KOPT-K1 (cell line): ENCODE data around the gene SET.
A peak's percentile ranks its signal among the peaks of the same experiment; 100 is the strongest.

Experiments used
- H3K27ac ChIP-seq: fragments of 200-600 bp; sonication (generic); 2 replicates; pipeline ENCODE4 v1.5.1; 2016; ENCODE audit warnings: antibody characterized with exemption, mild to moderate bottlenecking, low read depth, low read length; ENCODE audit not compliant: poor library complexity, severe bottlenecking
- H3K36me3 ChIP-seq: fragments of 200-600 bp; sonication (generic); 2 replicates; pipeline ENCODE4 v1.5.1; 2017; ENCODE audit warnings: antibody characterized with exemption, mild to moderate bottlenecking, low read length, moderate library complexity; ENCODE audit not compliant: insufficient read depth
- H3K9me3 ChIP-seq: fragments of 200-600 bp; sonication (generic); 2 replicates; pipeline ENCODE4 v1.5.1; 2017; ENCODE audit warnings: antibody characterized with exemption, low read length, mild to moderate bottlenecking; ENCODE audit not compliant: insufficient read depth, poor library complexity, severe bottlenecking

The SET gene

DNA sequence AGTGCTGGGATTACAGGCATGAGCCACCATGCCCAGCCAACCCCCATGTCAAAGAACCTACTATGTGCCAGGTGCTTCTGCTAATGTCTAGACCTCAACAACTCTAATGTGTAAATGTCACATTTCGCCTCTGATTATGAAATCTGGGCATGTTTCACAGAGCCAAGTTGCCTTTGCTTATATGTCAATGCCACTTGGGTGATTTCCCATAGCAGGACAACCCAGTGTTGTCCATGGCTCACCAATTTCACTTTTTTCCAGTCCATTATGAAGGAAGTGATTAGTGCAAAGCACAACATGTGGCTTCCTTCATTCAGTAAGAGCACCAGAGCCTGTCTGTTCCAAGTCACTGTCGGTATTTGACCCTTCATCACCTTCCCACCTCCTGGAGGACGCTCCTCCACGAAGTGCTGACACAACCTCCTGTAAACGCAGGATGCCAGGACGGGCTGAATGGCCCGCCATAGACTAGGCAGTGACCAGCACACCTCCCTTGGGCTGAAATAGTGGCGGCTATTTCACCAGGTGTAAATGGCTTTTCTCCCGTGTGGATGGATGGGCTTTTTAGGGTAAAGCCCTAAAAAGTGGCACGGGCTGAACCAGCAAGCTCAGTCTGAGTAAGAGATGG lies 12.3 kb downstream of the SET start:
- Histone ChIP-seq H3K36me3 (peaks cover 16% of the 10 kb centered on the region), H3K9me3 (no peaks in the 10 kb centered on the region), H3K27ac (no peak overlapping the region)

DNA sequence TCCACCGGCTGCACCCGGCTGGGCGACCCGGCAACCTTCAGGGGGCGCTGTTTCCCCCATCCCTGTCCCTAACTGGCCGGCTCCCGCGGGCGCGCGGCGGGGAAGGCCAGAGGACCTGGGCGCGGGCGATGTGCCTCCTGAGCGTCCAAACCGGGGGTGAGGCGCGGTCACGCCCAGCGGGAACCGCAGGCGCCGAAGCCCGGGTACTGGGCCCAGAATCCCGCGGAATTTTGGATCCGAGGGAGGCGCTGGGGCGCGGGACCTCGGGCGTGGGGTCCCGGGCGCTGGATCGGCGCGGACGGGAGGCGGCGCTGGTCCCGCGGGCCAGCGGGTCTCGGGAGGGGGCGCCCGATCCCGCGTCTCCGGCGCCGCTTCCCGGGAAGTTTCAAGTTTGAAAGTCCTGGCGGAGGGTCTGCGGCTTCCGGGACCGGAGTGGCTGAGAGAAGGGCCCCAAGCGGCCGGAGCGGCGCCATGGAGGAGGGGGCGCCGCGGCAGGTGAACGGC lies 13.5 kb downstream of the SET start, which contains the start of gene PKN3:
Gene PKN3, plus strand, starts transcription at position 59 of the 504 bp plus-strand sequence. Its CDS starts 413 bp downstream, at position 472.
- H3K9me3 ChIP-seq: no peaks in the 10 kb centered on the region
- peaks cover 5% of the 10 kb centered on the region; the same call in 1 of the 2 replicates for H3K36me3 ChIP-seq
- peak within 1 kb of the TSS; percentile 50 for H3K27ac ChIP-seq

DNA sequence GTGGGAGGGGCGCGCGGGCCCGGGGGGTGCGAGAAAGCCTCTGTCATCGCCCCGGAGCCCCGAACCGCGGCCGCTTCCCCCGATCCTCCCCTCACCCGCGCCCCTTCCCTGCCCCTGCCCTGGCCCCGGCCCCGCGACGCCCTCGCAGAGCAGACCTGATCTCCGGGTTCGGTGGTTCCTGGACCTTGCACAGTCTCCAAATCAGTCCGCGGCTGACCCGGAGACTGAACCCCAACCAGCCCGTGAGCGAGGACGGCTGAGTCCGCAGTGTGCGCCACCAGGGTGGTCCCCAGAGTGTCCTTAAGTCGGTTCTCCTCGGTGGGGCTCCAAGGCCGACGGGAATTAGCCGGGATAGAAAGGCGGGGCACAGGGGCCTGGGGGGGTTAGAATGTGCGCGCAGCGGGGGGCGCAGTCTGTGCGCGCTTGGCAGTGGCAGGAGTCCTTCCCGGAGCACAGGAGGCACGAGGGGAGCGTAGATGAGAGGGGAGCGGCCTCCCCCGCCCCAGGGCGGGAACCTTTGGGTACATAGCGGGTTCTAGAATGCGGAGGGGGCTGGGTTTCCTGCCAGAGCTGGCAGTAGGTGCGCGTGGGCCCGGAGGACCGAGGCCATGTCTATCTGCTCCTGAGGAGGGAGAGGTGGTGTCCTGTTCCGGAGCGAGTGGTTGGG lies 14.1 kb downstream of the SET start:
- no peaks in the 10 kb centered on the region for H3K36me3 ChIP-seq
- H3K27ac ChIP-seq: peak overlapping the region; percentile 50
- H3K9me3 ChIP-seq: no peaks in the 10 kb centered on the region

DNA sequence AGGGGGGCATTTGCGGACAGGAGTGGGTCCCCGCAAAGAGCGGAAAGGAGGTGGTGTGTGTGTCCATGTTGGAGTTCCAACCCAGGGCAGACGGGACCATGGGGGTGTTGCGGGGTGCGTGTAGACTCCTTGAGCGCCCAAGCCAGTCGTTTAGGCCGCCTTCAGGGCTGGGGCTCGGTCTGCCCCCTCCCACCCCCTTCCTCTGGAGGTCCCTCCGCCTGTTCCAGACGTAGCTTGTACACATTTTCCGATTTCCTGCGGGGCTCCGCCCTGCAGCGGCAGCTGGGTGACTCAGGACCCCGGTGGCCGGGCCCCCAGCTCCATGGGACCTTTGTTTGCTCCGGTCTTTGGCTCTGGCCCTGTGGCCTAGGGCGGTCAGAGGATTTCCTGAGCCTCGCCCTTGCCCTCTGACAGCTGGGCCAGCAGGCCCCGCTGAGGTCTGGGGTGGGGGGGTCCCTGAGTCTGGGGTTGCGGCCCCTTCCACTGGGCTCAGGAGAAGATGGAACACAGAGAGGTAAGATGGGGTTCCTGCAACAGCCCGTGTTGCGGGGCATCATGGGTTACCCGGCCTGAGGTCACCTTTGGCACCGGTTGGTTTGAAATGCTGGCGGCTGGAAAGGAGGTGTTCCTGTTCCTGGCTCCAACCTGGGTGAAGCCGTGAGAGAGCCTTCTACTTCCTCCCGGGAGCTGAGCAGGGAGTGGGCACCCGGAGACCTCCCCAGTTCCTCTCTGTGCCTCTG lies 14.8 kb downstream of the SET start:
- Histone ChIP-seq H3K36me3 (no peaks in the 10 kb centered on the region), H3K27ac (no peak overlapping the region), H3K9me3 (no peaks in the 10 kb centered on the region)

DNA sequence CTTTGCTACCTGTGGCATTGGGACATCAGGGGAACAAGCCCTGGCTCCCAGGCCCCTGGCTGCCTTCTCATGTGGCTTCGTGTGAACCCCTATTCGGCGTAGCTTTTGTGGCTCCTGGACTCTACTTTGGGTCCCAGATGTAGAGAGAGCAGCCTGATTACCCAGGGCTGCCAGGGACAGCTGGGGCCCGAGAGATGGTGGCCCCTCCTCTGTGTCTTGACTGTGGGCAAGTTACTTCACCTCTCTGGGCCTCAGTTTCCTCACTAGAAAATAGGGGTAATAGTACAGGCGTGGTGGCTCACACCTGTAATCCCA lies 15.3 kb downstream of the SET start:
- H3K9me3 ChIP-seq: no peaks in the 10 kb centered on the region
- no peak overlapping the region for H3K27ac ChIP-seq
- no peaks in the 10 kb centered on the region for H3K36me3 ChIP-seq

DNA sequence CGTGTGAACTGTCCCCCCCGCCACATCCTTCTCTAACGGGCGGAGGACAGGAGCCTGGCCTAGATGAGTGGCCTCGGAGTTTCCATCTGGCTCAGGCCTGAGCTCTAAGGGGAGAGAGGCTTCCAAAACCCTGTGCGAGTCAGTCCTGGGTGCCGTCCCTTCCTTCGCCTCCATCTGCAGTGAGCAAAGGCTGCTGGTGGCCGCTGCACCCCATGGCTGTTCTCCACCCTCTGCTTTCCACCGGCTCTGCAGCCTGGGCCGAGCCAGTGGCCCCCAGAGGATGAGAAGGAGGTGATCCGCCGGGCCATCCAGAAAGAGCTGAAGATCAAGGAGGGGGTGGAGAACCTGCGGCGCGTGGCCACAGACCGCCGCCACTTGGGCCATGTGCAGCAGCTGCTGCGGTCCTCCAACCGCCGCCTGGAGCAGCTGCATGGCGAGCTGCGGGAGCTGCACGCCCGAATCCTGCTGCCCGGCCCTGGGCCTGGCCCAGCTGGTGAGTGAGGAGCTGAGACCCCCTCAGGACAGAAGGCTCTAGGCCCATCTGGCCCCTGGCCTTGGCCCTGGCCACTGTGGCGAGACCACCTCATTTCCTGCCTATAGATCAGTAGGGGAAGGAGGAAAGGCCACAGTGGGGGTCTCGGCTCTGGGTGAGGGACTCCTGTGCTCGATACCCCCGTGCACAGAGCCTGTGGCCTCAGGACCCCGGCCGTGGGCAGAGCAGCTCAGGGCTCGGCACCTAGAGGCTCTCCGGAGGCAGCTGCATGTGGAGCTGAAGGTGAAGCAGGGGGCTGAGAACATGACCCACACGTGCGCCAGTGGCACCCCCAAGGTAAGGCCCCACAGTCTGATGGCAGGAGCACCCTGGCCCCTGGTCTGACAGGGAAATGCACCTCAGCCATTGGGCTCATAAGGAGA lies 16.3 kb downstream of the SET start:
- no peak overlapping the region for H3K27ac ChIP-seq
- no peaks in the 10 kb centered on the region for H3K36me3 ChIP-seq
- no peaks in the 10 kb centered on the region for H3K9me3 ChIP-seq

DNA sequence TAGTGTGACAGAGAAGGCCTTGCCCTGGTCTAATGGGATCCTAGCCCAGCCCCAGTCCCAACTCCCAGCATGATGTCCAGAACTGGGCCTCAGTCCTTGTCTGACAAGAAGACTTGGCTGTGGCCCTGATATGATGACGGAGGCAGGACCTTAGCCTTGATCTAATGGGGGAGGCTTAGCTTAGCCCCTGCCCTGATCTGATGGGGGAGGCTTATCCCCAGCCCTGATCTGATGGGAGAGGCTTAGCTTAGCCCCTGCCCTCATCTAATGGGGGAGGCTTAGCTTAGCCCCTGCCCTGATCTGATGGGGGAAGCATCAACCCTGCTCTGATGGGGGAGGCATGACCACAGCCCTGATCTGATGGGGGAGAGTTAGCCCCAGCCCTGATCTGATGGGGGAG lies 17.0 kb downstream of the SET start:
- H3K27ac ChIP-seq: no peak overlapping the region
- no peaks in the 10 kb centered on the region for H3K9me3 ChIP-seq
- H3K36me3 ChIP-seq: no peaks in the 10 kb centered on the region

DNA sequence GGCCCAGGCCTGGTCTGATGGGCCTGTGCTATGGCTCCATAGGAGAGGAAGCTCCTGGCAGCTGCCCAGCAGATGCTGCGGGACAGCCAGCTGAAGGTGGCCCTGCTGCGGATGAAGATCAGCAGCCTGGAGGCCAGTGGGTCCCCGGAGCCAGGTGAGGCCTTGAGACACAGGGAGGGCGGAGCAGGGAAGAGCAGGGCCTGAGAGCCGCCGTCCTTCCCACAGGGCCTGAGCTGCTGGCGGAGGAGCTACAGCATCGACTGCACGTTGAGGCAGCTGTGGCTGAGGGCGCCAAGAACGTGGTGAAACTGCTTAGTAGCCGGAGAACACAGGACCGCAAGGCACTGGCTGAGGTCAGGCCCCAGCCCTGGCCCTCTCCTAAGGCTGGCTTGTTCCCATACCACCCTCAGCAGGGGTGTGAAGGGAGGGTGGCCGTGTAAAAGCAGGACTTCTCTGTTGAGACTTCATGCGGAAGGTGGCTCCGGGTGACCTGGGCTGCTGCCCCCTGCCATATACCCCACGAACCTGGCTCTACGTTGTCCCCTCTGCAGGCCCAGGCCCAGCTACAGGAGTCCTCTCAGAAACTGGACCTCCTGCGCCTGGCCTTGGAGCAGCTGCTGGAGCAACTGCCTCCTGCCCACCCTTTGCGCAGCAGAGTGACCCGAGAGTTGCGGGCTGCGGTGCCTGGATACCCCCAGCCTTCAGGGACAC lies 17.8 kb downstream of the SET start:
- no peaks in the 10 kb centered on the region for H3K36me3 ChIP-seq
- H3K9me3 ChIP-seq: no peaks in the 10 kb centered on the region
- H3K27ac ChIP-seq: no peak overlapping the region

DNA sequence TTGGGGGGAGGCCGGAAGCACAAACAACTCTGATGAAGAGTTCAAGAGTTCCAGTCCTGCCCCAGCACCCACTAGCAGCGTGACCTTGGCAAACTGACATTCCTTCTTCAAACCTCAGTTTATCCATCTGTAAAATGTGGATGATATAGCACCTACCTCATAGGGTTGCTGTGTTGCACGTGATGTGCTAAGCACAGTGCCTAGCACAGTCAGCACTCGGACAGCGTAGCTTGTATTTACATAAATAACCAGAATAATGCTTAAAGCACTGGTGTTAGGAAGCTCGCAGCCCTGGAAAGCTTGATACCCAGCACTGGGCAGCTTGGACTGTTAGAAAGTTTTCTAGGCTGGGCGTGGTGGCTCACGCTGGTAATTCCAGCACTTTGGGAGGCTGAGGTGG lies 18.4 kb downstream of the SET start:
- no peak overlapping the region for H3K27ac ChIP-seq
- no peaks in the 10 kb centered on the region for H3K9me3 ChIP-seq
- no peaks in the 10 kb centered on the region for H3K36me3 ChIP-seq

DNA sequence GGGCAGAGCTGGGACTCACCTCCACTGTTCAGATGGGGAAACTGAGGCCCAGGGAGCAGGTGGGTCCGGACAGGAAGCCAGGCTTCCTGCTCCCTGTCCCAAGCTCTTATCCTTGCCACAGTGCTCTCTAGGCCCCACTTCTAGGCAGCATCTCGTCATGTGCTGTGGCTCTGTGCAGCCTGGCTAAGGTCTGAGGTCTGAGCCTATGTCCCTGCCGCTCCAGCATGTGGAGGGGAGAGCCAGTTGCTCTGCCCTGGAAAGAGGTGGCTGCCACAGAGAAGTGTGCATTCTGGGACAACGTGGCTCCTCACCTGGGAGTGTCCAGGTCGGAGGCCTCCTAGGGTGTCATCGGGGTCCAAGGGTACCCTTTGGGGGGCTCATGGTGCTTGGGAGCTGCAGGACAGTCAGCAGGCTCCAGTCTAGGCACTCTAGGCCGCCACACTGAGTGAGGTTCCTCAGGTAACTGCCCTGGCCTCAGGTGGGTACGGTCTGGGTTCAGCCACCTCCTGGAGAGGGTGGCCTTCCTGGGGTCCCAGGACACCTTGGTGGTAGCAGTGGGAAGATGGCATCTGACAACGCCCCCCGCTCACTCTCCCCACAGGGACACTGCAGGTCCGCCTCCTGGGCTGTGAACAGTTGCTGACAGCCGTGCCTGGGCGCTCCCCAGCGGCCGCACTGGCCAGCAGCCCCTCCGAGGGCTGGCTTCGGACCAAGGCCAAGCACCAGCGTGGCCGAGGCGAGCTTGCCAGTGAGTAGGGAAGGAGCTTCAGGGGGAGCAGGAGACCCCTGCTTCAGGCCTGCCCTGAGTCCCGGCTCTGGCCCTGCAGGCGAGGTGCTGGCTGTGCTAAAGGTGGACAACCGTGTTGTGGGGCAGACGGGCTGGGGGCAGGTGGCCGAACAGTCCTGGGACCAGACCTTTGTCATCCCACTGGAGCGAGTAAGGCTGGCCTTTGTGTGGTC lies 23.7 kb downstream of the SET start:
- Histone ChIP-seq H3K9me3 (no peaks in the 10 kb centered on the region), H3K36me3 (no peaks in the 10 kb centered on the region), H3K27ac (no peak overlapping the region)

DNA sequence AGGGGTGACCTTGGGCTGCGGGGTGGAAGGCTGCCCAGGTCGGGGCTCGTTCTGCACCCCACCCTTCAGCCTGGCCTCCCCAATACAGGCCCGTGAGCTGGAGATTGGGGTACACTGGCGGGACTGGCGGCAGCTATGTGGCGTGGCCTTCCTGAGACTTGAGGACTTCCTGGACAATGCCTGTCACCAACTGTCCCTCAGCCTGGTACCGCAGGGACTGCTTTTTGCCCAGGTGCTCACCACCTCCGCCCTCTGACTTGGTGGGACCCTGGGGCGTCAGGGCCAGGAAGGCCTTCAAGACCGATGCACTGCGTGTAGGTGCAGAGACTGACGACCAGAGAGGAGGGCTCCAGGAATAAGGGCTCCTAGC lies 24.4 kb downstream of the SET start:
- no peaks in the 10 kb centered on the region for H3K9me3 ChIP-seq
- no peaks in the 10 kb centered on the region for H3K36me3 ChIP-seq
- H3K27ac ChIP-seq: no peak overlapping the region

DNA sequence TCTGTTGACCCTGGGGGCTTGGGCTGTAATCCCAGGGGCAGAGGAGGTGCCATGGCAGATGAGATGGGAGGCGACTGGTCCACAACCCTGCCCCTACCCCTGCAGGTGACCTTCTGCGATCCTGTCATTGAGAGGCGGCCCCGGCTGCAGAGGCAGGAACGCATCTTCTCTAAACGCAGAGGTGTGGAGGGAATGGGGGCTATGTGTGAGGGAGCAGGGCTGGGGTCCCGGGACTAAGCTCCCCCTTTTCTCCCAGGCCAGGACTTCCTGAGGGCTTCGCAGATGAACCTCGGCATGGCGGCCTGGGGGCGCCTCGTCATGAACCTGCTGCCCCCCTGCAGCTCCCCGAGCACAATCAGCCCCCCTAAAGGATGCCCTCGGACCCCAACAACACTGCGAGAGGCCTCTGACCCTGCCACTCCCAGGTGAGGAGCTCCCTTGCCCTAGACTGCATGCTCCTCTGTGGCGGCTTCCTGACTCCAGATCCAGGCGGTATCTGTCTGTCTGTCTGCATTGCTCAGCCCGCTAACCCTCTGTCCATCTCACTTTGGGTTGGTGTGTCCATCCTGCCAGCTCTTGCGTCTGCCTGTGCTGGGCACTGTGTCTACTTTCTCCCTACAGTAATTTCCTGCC lies 25.0 kb downstream of the SET start:
- H3K36me3 ChIP-seq: no peaks in the 10 kb centered on the region
- no peak overlapping the region for H3K27ac ChIP-seq
- H3K9me3 ChIP-seq: no peaks in the 10 kb centered on the region
